SU-DHL-6 (cell line): Measurements from ENCODE around the gene STRBP.

Source experiments
- CTCF ChIP-seq: fragments of 200-600 bp; sonication (generic); IDR thresholded peaks from one replicate; pipeline ENCODE4 v1.5.1; 2017; ENCODE audit warnings: antibody characterized with exemption, mild to moderate bottlenecking, low read length, moderate library complexity; ENCODE audit not compliant: insufficient read depth, poor library complexity, severe bottlenecking
- EZH2phosphoT487 ChIP-seq: fragments of 200-600 bp; sonication (generic), shearing (Covaris generic); conservative IDR thresholded peaks from 2 replicates; pipeline ENCODE4 v1.6.1; 2018; ENCODE audit warnings: mild to moderate bottlenecking, antibody characterized with exemption, low read length, moderate library complexity, mixed read lengths

GRCh38 chr9:123091459-123091858 lies 176.9 kb downstream of the STRBP start:
- TF ChIP-seq CTCF, result peak; percentile 40
- TF ChIP-seq EZH2phosphoT487, result no peak
